HG03060 (cell line): ENCODE data around the gene CBX7.

Source experiments
- ATAC-seq: cut with Tn5 transposase; IDR thresholded peaks from one replicate; pipeline ENCODE4 v1.9.1; 2021; ENCODE audit warnings: low read depth, moderate number of reproducible peaks; ENCODE audit not compliant: unreplicated experiment

Gene CBX7

DNA sequence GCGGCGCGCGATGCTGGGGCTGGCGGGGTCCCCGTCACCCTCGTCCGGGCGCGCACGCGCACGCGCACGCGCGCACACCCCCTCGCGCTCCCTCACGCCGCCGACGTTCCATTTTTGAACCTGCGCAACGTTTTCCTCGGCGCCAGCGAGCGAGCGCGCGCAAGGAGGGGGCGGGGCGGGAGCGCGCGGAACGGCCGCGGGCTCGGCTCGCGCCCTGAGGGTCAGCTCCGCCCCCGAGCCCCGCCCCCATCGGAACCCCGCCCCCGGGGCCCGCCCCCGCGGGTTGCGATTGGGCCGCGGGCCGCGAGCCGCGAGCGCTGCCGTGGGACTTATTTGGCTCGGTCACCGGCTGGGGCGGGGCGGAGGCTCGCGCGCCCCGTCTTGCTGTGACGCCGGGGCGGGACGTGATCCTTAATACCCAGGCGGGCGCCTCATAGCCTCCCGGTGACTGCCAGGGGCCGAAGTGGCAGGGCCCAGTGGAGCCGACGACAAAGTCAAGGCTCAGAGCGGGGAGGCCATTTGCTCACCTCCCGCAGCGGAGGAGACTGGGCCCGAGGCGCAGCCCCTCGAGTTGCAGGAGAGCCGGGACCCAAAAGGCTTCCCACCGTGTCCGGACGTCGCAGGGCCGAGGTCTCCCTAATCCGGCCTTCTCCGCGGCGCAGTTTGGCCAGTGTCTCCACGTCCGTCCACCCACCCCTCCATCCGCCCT, at the start of gene CBX7:
Gene CBX7 (minus strand): TSS at position 170 of the 709 bp plus-strand sequence. CDS start 236 bp downstream, outside the sequence.
- no peak for ATAC-seq

GRCh38 chr22:39197578-39197977, 45.1 kb upstream of the CBX7 start:
- no peak for ATAC-seq

DNA sequence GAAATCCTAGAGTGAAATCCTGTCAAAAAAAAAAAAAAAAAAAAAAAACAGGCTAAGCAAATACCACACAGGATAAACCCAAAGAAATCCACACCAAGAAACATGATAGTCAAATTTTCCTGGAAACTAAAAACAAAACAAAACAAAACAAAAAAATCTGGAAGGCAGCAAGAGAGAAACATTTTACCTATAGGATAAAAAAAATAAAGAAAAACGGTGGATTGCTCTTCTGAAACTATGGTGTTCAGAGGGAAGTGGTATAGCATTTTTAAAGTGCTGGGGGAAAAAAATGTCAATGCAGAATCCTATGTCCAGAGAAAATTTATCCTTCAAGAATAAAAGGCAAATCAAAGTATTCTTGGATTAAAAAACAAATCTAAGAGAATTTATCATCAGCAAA, 41.6 kb upstream of the CBX7 start:
- ATAC-seq = no peak

DNA sequence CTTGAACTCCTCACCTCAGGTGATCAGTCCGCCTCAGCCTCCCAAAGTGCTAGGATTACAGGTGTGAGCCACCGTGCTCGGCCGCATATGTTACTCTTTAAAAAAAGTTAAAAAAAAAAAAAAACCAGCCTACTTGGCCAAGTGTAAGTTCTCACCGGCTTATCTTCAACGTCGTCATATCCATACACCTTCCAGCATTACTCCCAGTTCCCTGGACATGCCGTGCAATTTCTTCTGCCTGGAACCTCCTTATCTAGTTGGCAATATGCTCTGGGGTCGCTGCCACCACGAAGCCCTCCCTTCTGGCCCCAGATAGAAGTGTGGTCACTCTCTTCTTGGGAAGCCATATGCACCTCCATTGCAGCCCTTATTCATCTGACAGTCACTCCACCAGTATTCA, 36.3 kb upstream of the CBX7 start:
- no peak for ATAC-seq

DNA sequence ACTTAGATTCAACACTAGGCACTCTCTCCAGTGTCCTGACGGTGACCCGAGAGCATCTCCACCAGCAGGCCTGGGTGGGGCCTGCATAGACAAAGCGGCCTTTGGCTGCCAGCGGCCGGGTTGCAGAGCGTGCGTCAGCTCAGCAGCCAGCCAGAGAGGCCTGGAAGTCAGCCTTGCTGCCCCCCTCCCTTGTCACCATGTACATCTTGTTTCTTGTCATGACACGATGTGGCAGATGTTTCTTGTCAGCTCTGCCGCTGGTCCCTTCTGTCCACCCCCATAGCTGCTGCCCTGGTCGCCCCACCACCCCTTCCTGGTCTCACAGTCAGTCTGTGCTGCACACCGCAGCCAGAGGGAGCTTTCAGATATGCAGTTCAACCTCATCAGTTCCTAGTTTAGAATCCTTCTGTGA, 33.1 kb upstream of the CBX7 start:
- ATAC-seq = no peak

DNA sequence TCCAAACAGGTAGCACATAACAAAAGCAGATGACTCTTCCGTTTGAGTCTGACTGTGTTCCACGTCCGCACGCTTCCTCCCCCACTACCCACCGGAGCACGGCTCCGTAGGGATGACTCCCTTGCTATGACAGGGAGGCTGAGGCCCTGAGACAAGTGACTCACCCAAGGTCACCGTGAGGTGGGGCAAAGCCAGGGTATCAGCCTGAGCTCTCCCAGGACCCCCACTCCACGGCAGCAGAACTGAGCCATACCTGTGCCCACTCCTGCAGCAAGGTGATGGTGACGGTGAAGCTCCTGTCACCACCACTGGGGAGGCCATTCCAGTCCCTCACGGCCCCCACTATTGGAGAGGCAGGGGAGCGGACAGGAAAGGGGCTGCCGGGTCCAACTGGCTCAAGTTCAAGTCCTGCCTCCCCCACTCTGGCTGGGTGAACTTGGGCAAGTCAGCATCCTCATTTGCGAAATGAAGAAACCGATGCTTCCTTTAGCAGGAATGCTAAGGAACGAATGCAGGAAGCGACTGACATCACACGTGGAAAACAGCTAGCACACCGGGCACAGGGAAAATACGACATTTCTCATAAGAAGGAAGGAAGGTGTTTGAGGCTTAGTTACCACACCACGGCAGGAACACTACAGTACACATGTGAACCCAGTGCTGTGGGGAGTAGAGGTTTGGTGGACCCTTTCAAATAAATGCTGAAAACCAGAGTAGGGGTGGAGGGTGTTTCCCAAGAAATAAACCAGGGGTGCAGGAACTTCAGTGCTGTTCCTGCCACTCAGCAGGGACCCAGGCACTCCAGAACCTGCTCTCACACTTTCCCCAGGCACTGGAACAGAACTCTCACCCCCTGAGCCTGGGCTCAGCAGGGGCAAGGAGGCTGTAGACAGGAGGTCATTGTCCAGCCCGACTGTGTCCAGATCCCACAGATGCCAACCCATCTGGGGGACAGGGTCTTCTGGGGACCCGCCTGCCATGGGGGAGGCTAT, 32.4 kb upstream of the CBX7 start:
- ATAC-seq = no peak

- ATAC-seq = no peak
These were observed 31.6 kb upstream of the CBX7 start for GRCh38 chr22:39183991-39184585.

DNA sequence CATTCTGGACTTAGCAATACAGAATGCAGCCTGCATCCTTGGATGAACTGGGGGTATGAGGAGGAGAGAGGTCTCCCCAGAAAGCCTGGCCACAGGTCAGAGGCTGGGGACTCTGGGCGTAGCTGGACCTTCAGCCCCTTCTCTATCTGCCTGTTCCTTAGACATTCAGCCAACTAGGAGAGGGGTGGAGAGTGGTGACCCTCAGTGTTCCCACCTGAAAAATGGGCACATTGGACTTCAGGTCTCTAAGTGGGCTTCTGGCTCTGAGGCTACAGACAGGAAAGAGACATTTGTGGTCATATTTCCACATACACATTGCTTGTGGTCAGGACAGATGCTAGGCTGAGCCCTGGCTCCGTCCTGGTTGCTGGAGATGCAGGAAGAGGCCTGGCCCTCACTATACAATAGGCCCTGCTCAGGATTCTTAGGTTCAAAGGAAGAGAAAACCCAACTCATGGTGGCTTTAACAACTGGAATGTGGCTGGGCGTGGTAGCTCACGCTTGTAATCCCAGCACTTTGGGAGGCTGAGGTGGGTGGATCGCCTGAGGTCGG, 30.1 kb upstream of the CBX7 start:
- no peak for ATAC-seq

DNA sequence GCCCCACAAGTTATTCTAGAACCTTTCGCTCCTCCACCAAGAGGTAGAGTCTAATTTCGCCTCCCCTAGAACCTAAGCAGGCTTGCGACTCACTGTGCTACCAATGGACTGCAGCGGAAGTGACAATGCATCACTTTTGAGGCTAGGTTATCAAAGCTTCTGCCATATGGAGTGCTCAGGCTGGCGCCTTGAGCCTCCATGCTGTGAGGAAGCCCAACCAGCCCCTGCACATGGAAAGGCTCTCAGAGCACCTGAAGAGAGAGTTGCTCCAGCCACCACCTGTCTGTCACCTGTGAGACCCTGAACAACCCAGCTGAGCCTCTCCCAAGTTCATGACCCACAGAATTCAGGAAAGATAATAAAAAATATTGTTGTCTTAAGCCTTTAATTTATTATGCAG, 29.3 kb upstream of the CBX7 start:
- no peak for ATAC-seq

GRCh38 chr22:39181356-39181755, 28.9 kb upstream of the CBX7 start:
- ATAC-seq = no peak

DNA sequence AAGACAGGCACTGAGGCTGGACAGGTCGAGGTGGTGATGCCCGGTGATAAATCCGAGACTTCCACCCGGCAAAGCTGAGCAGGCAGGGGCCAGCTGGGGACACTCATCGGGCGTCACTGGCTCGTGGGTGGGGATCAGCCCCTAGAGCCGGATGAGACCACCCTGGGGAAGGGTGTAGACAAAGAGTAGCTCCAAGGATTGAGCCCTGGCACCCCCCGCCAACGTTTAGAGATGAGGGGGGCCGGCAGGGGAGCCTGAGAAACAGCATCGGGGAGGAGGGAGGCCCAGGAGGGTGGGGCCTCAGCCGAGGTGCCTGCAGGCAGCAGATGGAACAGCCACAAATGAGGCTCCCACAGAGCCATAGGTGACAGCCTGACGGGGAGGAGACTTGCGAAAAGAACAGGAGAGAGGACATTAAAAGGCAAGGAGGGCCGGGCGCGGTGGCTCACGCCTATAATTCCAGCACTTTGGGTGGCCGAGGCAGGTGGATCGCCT, 27.4 kb upstream of the CBX7 start:
- ATAC-seq = no peak

GRCh38 chr22:39179401-39179827, 26.9 kb upstream of the CBX7 start:
- ATAC-seq = no peak

GRCh38 chr22:39178206-39179111, 26.0 kb upstream of the CBX7 start:
- ATAC-seq = no peak

DNA sequence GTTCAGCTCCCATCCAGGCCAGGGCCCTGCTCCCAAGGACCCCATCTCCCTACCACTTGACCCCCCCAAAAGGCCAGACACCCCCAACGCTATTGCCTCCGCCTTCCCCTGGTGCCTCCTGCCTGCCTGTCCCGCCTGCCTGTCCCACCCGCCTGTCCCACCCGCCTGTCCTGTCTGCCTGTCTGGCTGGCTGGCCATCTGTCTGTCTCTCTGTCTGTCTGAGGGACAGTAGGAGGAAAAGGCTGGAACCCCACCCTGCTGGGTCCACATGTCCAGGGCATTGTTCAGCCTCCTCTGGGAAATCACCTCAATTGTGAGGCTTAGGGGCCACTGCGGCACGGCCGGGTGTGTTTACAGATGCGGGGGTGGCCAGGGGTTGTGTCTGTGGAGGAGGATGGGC, 25.3 kb upstream of the CBX7 start:
- no peak for ATAC-seq

GRCh38 chr22:39177456-39177775, 24.9 kb upstream of the CBX7 start:
- no peak for ATAC-seq

DNA sequence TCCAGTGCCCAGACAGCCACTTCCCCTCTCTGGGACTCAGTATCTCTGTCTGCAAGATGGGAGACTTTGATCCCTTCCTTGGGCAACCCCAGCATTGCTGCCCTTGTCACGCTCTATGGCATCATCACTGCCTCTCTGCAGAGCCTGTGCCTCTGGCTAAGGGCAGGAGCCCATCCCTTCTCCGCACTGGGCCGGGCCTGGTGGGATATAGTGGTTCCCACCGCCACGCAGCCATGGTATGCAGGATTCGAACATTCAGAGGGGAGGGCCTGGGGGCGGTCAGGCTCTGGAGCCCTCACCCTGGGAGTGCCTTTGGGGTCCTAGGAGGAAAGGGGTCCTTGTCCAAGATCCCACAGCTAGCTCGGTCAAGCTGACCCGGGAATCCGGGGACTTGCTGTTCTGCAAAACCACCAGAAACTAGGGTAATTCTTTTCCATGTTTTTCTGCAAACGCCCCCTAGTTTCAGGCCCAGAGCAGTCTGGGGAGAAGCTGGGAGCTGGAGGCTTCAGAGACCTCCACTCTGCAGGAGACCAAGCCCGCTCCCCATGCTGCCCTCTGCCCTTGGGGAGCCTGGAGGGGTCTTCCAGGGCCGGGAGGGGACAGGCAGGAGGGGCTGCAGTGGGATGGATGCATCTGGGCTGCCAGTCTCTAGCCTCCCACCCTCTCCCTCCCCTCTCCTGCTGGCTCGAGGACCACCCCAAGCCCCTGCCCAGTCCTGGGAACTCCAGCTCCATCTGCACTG, 24.4 kb upstream of the CBX7 start:
- no peak for ATAC-seq

- ATAC-seq = no peak
These were observed 23.7 kb upstream of the CBX7 start for GRCh38 chr22:39176143-39176713.

GRCh38 chr22:39175353-39176142, 23.1 kb upstream of the CBX7 start:
- ATAC-seq = no peak
